HEK293T (cell line): Measurements from ENCODE around the gene MOSMO.

Experiments used
- CTCF ChIA-PET: fragments of 350-600 bp; formaldehyde crosslinking; extraction: SDS; loops from one replicate; lab custom pipeline; 2021; ENCODE audit warnings: antibody characterized with exemption, inconsistent platforms; lab: Yijun Ruan, JAX
- POLR2A ChIA-PET: fragments of 350-600 bp; formaldehyde crosslinking; extraction: SDS; loops from one replicate; lab custom pipeline; 2020; ENCODE audit warnings: antibody characterized with exemption, inconsistent platforms; lab: Yijun Ruan, JAX
- DNase-seq: peaks from one replicate; pipeline ENCODE4 v3.0.0; 2012; ENCODE audit warnings: mixed read lengths; ENCODE audit errors: extremely low spot score
- ARNT ChIP-seq: fragments of 450-650 bp; IDR thresholded peaks from 2 replicates; pipeline ENCODE4 v1.6.1; 2017; ENCODE audit warnings: mild to moderate bottlenecking
- BHLHE40 ChIP-seq: fragments of 450-650 bp; IDR thresholded peaks from 2 replicates; pipeline ENCODE4 v1.6.1; 2016; ENCODE audit warnings: mild to moderate bottlenecking, moderate library complexity, borderline replicate concordance
- CTBP1 ChIP-seq: fragments of 450-650 bp; IDR thresholded peaks from 2 replicates; pipeline ENCODE4 v1.6.1; 2016; ENCODE audit warnings: borderline replicate concordance
- ELF4 ChIP-seq: fragments of 450-650 bp; IDR thresholded peaks from 2 replicates; pipeline ENCODE4 v1.6.1; 2017; ENCODE audit warnings: antibody characterized with exemption
- FOXA1 ChIP-seq: fragments of 450-650 bp; IDR thresholded peaks from 2 replicates; pipeline ENCODE4 v1.6.1; 2016; ENCODE audit warnings: mild to moderate bottlenecking
- FOXK2 ChIP-seq: fragments of 450-650 bp; IDR thresholded peaks from 2 replicates; pipeline ENCODE4 v1.6.1; 2016; ENCODE audit warnings: mild to moderate bottlenecking
- FOXM1 ChIP-seq: fragments of 450-650 bp; IDR thresholded peaks from 2 replicates; pipeline ENCODE4 v1.6.1; 2017; ENCODE audit warnings: mild to moderate bottlenecking, borderline replicate concordance
- HDGF ChIP-seq: fragments of 450-650 bp; IDR thresholded peaks from 2 replicates; pipeline ENCODE4 v1.6.1; 2017; ENCODE audit warnings: antibody characterized with exemption, borderline replicate concordance
- L3MBTL2 ChIP-seq: fragments of 450-650 bp; conservative IDR thresholded peaks from 2 replicates; pipeline ENCODE4 v1.6.1; 2016; ENCODE audit warnings: mild to moderate bottlenecking
- LEF1 ChIP-seq: fragments of 450-650 bp; IDR thresholded peaks from 2 replicates; pipeline ENCODE4 v1.6.1; 2017; ENCODE audit warnings: mild to moderate bottlenecking, borderline replicate concordance
- NFRKB ChIP-seq: fragments of 450-650 bp; IDR thresholded peaks from 2 replicates; pipeline ENCODE4 v1.6.1; 2016; ENCODE audit warnings: mild to moderate bottlenecking, moderate library complexity
- PKNOX1 ChIP-seq: fragments of 450-650 bp; IDR thresholded peaks from 2 replicates; pipeline ENCODE4 v1.6.1; 2016
- SP1 ChIP-seq: fragments of 450-650 bp; IDR thresholded peaks from 2 replicates; pipeline ENCODE4 v1.6.1; 2017
- SUZ12 ChIP-seq: fragments of 450-650 bp; IDR thresholded peaks from 2 replicates; pipeline ENCODE4 v1.6.1; 2016; ENCODE audit warnings: mild to moderate bottlenecking
- TARDBP ChIP-seq: fragments of 450-650 bp; IDR thresholded peaks from 2 replicates; pipeline ENCODE4 v1.6.1; 2016
- ZNF384 ChIP-seq: fragments of 450-650 bp; IDR thresholded peaks from 2 replicates; pipeline ENCODE4 v1.6.1; 2016

MOSMO gene

DNA sequence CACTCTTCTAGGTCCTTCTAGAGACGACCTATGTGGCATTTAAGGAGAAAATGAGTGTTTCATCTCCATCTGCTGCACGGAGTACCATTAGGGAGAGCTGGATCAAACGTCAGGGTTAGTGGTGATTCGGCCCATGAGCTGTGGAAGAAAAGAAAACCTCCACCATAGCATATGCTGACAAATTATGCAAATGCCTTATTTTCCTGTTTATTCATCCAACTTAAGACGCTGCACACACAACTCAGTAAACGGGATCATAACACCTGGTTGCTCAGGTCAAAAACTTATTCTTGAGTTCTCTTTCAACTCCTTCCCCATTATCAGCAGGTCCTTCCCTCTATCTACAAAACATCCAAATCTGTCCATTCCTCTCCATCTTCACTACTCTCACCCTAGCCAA, 1.3 kb upstream of the MOSMO start:
- ChIA-PET POLR2A (interaction anchor here (1.3 to 3.5 kb wide), 5 partner anchors 12 to 186 kb away, joined by 4 to 20 read pairs (median 5); partner anchors contain the start of gene VWA3A), CTCF (interaction anchor here (1.1 to 2.6 kb wide), 2 partner anchors 71 to 92 kb away, joined by 8 to 17 read pairs; no protein-coding TSS in a partner anchor)
- DNase-seq = no peak
- TF ChIP-seq L3MBTL2 = no peak
- no peak for TF ChIP-seq SUZ12
- no peak for TF ChIP-seq LEF1
- no peak for TF ChIP-seq ELF4
- no peak for TF ChIP-seq BHLHE40
- TF ChIP-seq NFRKB = no peak
- no peak for TF ChIP-seq CTBP1
- TF ChIP-seq FOXK2 = no peak
- no peak for TF ChIP-seq PKNOX1
- TF ChIP-seq FOXM1 = no peak
- no peak for TF ChIP-seq TARDBP
- no peak for TF ChIP-seq ARNT
- TF ChIP-seq SP1 = no peak

- peak; percentile 18 for DNase-seq
- no peak for TF ChIP-seq FOXK2
- no peak for TF ChIP-seq FOXA1
- no peak for TF ChIP-seq LEF1
- TF ChIP-seq BHLHE40 = no peak
- ChIA-PET CTCF (interaction anchor here (1.1 to 2.6 kb wide), 3 partner anchors 58 to 92 kb away, joined by 3 to 17 read pairs (median 8); no protein-coding TSS in a partner anchor), POLR2A (interaction anchor here (0.6 to 3.5 kb wide), 11 partner anchors 13 to 185 kb away, joined by 3 to 20 read pairs (median 5); partner anchors contain the start of gene VWA3A)
Observed at GRCh38 chr16:22007159-22007508, 777 bp upstream of the MOSMO start.

- POLR2A ChIA-PET = interaction anchor here (0.6 to 3.5 kb wide), 9 partner anchors 9 to 183 kb away, joined by 3 to 20 read pairs (median 3); no protein-coding TSS in a partner anchor
- TF ChIP-seq HDGF (no peak), ELF4 (no peak), NFRKB (no peak), LEF1 (no peak), FOXK2 (no peak), BHLHE40 (no peak), SUZ12 (no peak), PKNOX1 (no peak), TARDBP (no peak)
- CTCF ChIA-PET = interaction anchor here (0.6 to 2.6 kb wide), 7 partner anchors 29 to 351 kb away, joined by 3 to 17 read pairs (median 4); no protein-coding TSS in a partner anchor
- DNase-seq = no peak
Observed at GRCh38 chr16:22008215-22009059, 526 bp downstream of the MOSMO start.

- CTCF ChIA-PET = no interaction called here
- TF ChIP-seq FOXM1 = no peak
- no peak for TF ChIP-seq SUZ12
- TF ChIP-seq L3MBTL2 = no peak
- no peak for TF ChIP-seq HDGF
- no peak for TF ChIP-seq ELF4
- TF ChIP-seq LEF1 = no peak
- no peak for TF ChIP-seq CTBP1
- TF ChIP-seq FOXK2 = no peak
- TF ChIP-seq PKNOX1 = no peak
- no peak for TF ChIP-seq FOXA1
- TF ChIP-seq ARNT = no peak
- TF ChIP-seq NFRKB = no peak
- TF ChIP-seq ZNF384 = no peak
- no peak for TF ChIP-seq BHLHE40
- no peak for DNase-seq
- POLR2A ChIA-PET = no interaction called here
Observed at GRCh38 chr16:22010902-22011301, 3.0 kb downstream of the MOSMO start.

DNA sequence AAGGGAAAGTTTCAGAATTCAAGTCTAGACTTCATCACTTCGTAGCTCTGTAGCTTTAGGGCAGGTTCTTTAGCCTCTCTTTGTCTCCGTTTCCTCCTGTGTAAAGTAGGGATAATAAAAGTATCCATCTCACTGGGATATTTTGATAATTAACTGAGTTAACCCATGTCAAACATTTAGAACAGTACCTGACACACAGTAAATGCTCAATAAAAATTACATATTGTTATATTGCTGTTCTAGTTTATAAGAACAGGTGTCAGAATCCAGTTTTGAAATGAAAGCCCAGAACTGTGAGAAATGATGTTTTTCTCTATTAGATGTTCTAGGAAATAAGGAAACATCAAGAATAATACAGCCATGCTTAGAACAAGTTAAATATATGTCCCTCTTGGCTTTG, 4.3 kb downstream of the MOSMO start:
- CTCF ChIA-PET = interaction anchor here (0.9 kb wide), 1 partner anchor 65 kb away, joined by 3 read pairs; no protein-coding TSS in a partner anchor
- POLR2A ChIA-PET = no interaction called here
- DNase-seq = no peak
- TF ChIP-seq L3MBTL2 (no peak), LEF1 (no peak), NFRKB (no peak), ARNT (no peak), FOXK2 (no peak), SP1 (no peak), FOXA1 (no peak), TARDBP (no peak), CTBP1 (no peak), PKNOX1 (no peak), ZNF384 (no peak), BHLHE40 (no peak), FOXM1 (no peak), ELF4 (no peak), HDGF (no peak), SUZ12 (no peak)
